HepG2 (cell line): ENCODE data around the gene SYS1. TPM values are rescaled to one million over a fixed set of nuclear protein-coding genes. Genes with fewer than 3 reads are reported as not detected.

Source experiments
- GABPB1 ChIP-seq: IDR thresholded peaks from 2 replicates; pipeline ENCODE4 v1.6.1; 2016; ENCODE audit warnings: mild to moderate bottlenecking, missing genetic modification reagents, moderate library complexity, missing compliant biosample characterization
- IKZF4 ChIP-seq: sonication (generic); formaldehyde crosslinking; IDR thresholded peaks from 2 replicates; pipeline ENCODE4 v1.5.1; 2020; ENCODE audit warnings: borderline replicate concordance, mild to moderate bottlenecking, low read depth, missing genetic modification reagents; ENCODE audit errors: not compliant biosample characterization
- RBFOX2 ChIP-seq: fragments of 200-400 bp; formaldehyde crosslinking; IDR thresholded peaks from 2 replicates; pipeline ENCODE4 v1.6.1; 2017; ENCODE audit warnings: low read depth, mild to moderate bottlenecking, low read length
- SKIL ChIP-seq: sonication (generic); formaldehyde crosslinking; IDR thresholded peaks from 2 replicates; pipeline ENCODE4 v1.8.0; 2022; ENCODE audit warnings: missing genetic modification reagents, mild to moderate bottlenecking, moderate library complexity, borderline replicate concordance
- XBP1 ChIP-seq: sonication (generic); formaldehyde crosslinking; IDR thresholded peaks from 2 replicates; pipeline ENCODE4 v1.5.0; 2020; ENCODE audit warnings: missing genetic modification reagents
- ZNF761 ChIP-seq: sonication (generic); formaldehyde crosslinking; conservative IDR thresholded peaks from 2 replicates; pipeline ENCODE4 v1.4.0; 2020; ENCODE audit warnings: mild to moderate bottlenecking, missing genetic modification reagents
- polyA plus RNA-seq, 8 experiments: library from polyadenylated mRNA; depleted of rRNA in 3 of 8; stranded (reverse) in 7 of 8; unstranded in 1 of 8; fragments of >200 nt; fragmentation: Illumina TruSeq in 4 of 8; extraction: Trizol in 4 of 8; gene quantifications; 2 replicates each; pipeline versions ENCODE4 v1.2.1 to v1.2.3, GENCODE V29; 2011 to 2016; ENCODE audit warnings: low read depth in 4 of 8, missing spikeins in 1 of 8, mixed read lengths in 1 of 8; ENCODE audit not compliant: insufficient read depth in 1 of 8
- total RNA-seq, 5 experiments: library from RNA; depleted of rRNA; stranded (reverse); fragments of >200 nt; fragmentation: Illumina TruSeq; extraction: Trizol; gene quantifications; 2 replicates each; pipeline ENCODE4 v1.2.3, GENCODE V29; 2016; ENCODE audit warnings: low read depth in 1 of 5
- TF ChIP-seq, protein P1 (sequence below): sonication (generic); formaldehyde crosslinking; IDR thresholded peaks from 2 replicates; pipeline ENCODE4 v1.4.0; 2020; ENCODE audit warnings: missing genetic modification reagents
- TF ChIP-seq, protein P2 (sequence below): sonication (generic); formaldehyde crosslinking; IDR thresholded peaks from 2 replicates; pipeline ENCODE4 v1.4.0; 2020; ENCODE audit warnings: missing genetic modification reagents, mild to moderate bottlenecking, borderline replicate concordance

Gene SYS1
- total and polyA plus RNA-seq, 2 of the 13 experiments (the other 11 are each of a cell fraction or from before 2014, with no cell fraction given) = 38.3 to 65.6 TPM

GRCh38 chr20:45339799-45340198 is 23.2 kb upstream of the SYS1 start (continued):
- TF ChIP-seq, protein P1, sequence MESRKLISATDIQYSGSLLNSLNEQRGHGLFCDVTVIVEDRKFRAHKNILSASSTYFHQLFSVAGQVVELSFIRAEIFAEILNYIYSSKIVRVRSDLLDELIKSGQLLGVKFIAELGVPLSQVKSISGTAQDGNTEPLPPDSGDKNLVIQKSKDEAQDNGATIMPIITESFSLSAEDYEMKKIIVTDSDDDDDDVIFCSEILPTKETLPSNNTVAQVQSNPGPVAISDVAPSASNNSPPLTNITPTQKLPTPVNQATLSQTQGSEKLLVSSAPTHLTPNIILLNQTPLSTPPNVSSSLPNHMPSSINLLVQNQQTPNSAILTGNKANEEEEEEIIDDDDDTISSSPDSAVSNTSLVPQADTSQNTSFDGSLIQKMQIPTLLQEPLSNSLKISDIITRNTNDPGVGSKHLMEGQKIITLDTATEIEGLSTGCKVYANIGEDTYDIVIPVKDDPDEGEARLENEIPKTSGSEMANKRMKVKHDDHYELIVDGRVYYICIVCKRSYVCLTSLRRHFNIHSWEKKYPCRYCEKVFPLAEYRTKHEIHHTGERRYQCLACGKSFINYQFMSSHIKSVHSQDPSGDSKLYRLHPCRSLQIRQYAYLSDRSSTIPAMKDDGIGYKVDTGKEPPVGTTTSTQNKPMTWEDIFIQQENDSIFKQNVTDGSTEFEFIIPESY (CRISPR knock-in tag) = no peak
- TF ChIP-seq SKIL (CRISPR knock-in tag) = 0 out of 2 replicates have a peak, but pooled peaks have one; percentile 5
- TF ChIP-seq ZNF761 = 0 out of 2 replicates have a peak, but pooled peaks have one; percentile 38
- TF ChIP-seq, protein P2, sequence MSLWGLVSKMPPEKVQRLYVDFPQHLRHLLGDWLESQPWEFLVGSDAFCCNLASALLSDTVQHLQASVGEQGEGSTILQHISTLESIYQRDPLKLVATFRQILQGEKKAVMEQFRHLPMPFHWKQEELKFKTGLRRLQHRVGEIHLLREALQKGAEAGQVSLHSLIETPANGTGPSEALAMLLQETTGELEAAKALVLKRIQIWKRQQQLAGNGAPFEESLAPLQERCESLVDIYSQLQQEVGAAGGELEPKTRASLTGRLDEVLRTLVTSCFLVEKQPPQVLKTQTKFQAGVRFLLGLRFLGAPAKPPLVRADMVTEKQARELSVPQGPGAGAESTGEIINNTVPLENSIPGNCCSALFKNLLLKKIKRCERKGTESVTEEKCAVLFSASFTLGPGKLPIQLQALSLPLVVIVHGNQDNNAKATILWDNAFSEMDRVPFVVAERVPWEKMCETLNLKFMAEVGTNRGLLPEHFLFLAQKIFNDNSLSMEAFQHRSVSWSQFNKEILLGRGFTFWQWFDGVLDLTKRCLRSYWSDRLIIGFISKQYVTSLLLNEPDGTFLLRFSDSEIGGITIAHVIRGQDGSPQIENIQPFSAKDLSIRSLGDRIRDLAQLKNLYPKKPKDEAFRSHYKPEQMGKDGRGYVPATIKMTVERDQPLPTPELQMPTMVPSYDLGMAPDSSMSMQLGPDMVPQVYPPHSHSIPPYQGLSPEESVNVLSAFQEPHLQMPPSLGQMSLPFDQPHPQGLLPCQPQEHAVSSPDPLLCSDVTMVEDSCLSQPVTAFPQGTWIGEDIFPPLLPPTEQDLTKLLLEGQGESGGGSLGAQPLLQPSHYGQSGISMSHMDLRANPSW (CRISPR knock-in tag) = 0 out of 2 replicates have a peak, but pooled peaks have one; percentile 49
- TF ChIP-seq XBP1 (CRISPR knock-in tag) = no peak
- TF ChIP-seq RBFOX2 = peak; percentile 65; the same call in 1 of the 2 replicates
- TF ChIP-seq IKZF4 (CRISPR knock-in tag) = peak; percentile 30
- 0 out of 2 replicates have a peak, but pooled peaks have one; percentile 7 for TF ChIP-seq GABPB1 (CRISPR knock-in tag)
